ENCODE data around the gene SLC8A2. TPM values are rescaled to one million over a fixed set of nuclear protein-coding genes. Genes with fewer than 3 reads are reported as not detected.
A peak's percentile ranks its signal among the peaks of the same experiment; 100 is the strongest.

SLC8A2 gene
- total and polyA plus RNA-seq, 10 of the 15 experiments (the other 5 are each of a cell fraction or from before 2014, with no cell fraction given): not detected

- TF ChIP-seq RELB (IDR thresholded peaks at IDR 0.05; ENCODE audit: low read depth) (no peak), SPI1 (IDR thresholded peaks at IDR 0.05; ENCODE audit: borderline replicate concordance, insufficient read depth, low read depth, low read length) (peak; percentile 78), BHLHE40 (IDR thresholded peaks at IDR 0.05; ENCODE audit: borderline replicate concordance in 1 of 2, low read depth in 2 of 2, low read length in 1 of 2) (peak; percentile 92 to 96), USF1 (IDR thresholded peaks at IDR 0.05; ENCODE audit: borderline replicate concordance, extremely low read length, insufficient read depth, low read depth, low read length) (no peak), SIX5 (IDR thresholded peaks at IDR 0.05; ENCODE audit: low read depth, low read length, severe bottlenecking) (no peak), RFX5 (IDR thresholded peaks at IDR 0.05; ENCODE audit: low read depth, low read length) (no peak), SUZ12 (IDR thresholded peaks at IDR 0.05; ENCODE audit: unreplicated experiment) (no peak), BCL3 (IDR thresholded peaks at IDR 0.05; ENCODE audit: borderline replicate concordance, insufficient read depth, low read depth, low read length, poor library complexity, severe bottlenecking) (no peak), CBX5 (IDR thresholded peaks at IDR 0.05; ENCODE audit: low read depth) (no peak), SIN3A (IDR thresholded peaks at IDR 0.05; ENCODE audit: low read depth, low read length) (no peak), CBX3 (IDR thresholded peaks at IDR 0.05; ENCODE audit: borderline replicate concordance, low read depth) (no peak), ETV6 (conservative IDR thresholded peaks at IDR 0.05 in 1 of 2, IDR thresholded peaks at IDR 0.05 in 1 of 2; ENCODE audit: borderline replicate concordance in 1 of 2, low read depth in 1 of 2) (no peak), REST (IDR thresholded peaks at IDR 0.05; ENCODE audit: low read depth, low read length) (no peak), TARDBP (IDR thresholded peaks at IDR 0.05; ENCODE audit: borderline replicate concordance) (no peak), PRDM15 (CRISPR knock-in tag; IDR thresholded peaks at IDR 0.05) (no peak), RELA (IDR thresholded peaks at IDR 0.05; ENCODE audit: borderline replicate concordance, partially characterized antibody) (no peak), NR2F1 (conservative IDR thresholded peaks at IDR 0.05) (no peak)
Measured at GRCh38 chr19:47381653-47382279, 89.9 kb downstream of the SLC8A2 start (continued).
